GM23338 (cell line): ENCODE measurements around the gene XKR8. TPM values are rescaled to one million over a fixed set of nuclear protein-coding genes. Genes with fewer than 3 reads are reported as not detected.

Experiments
- ATAC-seq: fragments of 200-7000 bp; cut with Tn5 transposase; 3 replicates; pipeline ENCODE4 v1.9.1; 2020
- DNase-seq: peaks from one replicate; pipeline ENCODE4 v3.0.0-alpha.2; 2015; ENCODE audit warnings: low spot score
- H2AFZ ChIP-seq: fragments of 200-600 bp; sonication (generic); 2 replicates; pipeline ENCODE4 v1.8.0; 2016; ENCODE audit warnings: antibody characterized with exemption, mild to moderate bottlenecking, moderate library complexity
- H3F3A ChIP-seq: fragments of 200-600 bp; sonication (generic); replicated peaks from 2 replicates; pipeline ENCODE4 v1.8.0; 2017; ENCODE audit warnings: antibody characterized with exemption, mixed run types, low read depth
- H3K27ac ChIP-seq: fragments of 200-600 bp; sonication (generic); 2 replicates; pipeline ENCODE4 v1.6.1; 2016; ENCODE audit warnings: low read depth
- H3K27me3 ChIP-seq: fragments of 200-600 bp; sonication (generic); 2 replicates; pipeline ENCODE4 v1.8.0; 2016; ENCODE audit warnings: mild to moderate bottlenecking, mixed run types, moderate library complexity; ENCODE audit not compliant: insufficient read depth
- H3K36me3 ChIP-seq: fragments of 200-600 bp; sonication (generic); 2 replicates; pipeline ENCODE4 v1.8.0; 2016; ENCODE audit warnings: mild to moderate bottlenecking; ENCODE audit not compliant: insufficient read depth
- H3K4me1 ChIP-seq: fragments of 200-600 bp; sonication (generic); 2 replicates; pipeline ENCODE4 v1.8.0; 2016; ENCODE audit warnings: mild to moderate bottlenecking, moderate library complexity; ENCODE audit not compliant: insufficient read depth
- H3K4me2 ChIP-seq: fragments of 200-600 bp; sonication (generic); 2 replicates; pipeline ENCODE4 v1.7.1; 2017; ENCODE audit warnings: mixed run types
- H3K4me3 ChIP-seq: fragments of 200-600 bp; sonication (generic); 2 replicates; pipeline ENCODE4 v1.6.1; 2016; ENCODE audit warnings: mixed run types
- H3K79me2 ChIP-seq: fragments of 200-600 bp; sonication (generic); replicated peaks from 2 replicates; pipeline ENCODE4 v1.8.0; 2017; ENCODE audit warnings: mild to moderate bottlenecking; ENCODE audit not compliant: insufficient read depth
- H3K9me2 ChIP-seq: fragments of 200-600 bp; sonication (generic); 2 replicates; pipeline ENCODE4 v1.8.0; 2017; ENCODE audit not compliant: insufficient read depth
- H4K20me1 ChIP-seq: fragments of 200-600 bp; sonication (generic); replicated peaks from 2 replicates; pipeline ENCODE4 v1.8.0; 2017; ENCODE audit warnings: mild to moderate bottlenecking; ENCODE audit not compliant: insufficient read depth
- H3K27ac Mint-ChIP-seq: 2 replicates; pipeline ENCODE4 v1.8.0; 2020; ENCODE audit warnings: inconsistent platforms, mild to moderate bottlenecking, moderate library complexity, mixed read lengths
- H3K27me3 Mint-ChIP-seq: 3 replicates; pipeline ENCODE4 v1.8.0; 2022; ENCODE audit warnings: low read depth, mild to moderate bottlenecking, moderate library complexity, mixed read lengths, inconsistent platforms; ENCODE audit not compliant: insufficient read depth, poor library complexity
- H3K36me3 Mint-ChIP-seq: 3 replicates; pipeline ENCODE4 v1.8.0; 2021; ENCODE audit warnings: low read depth, mild to moderate bottlenecking, inconsistent platforms, moderate library complexity, mixed read lengths
- H3K4me1 Mint-ChIP-seq: 3 replicates; pipeline ENCODE4 v1.8.0; 2020; ENCODE audit warnings: mild to moderate bottlenecking, inconsistent platforms, mixed read lengths
- H3K4me3 Mint-ChIP-seq: 3 replicates; pipeline ENCODE4 v1.8.0; 2021; ENCODE audit warnings: moderate library complexity, mild to moderate bottlenecking, inconsistent platforms, mixed read lengths
- H3K9me3 Mint-ChIP-seq: 3 replicates; pipeline ENCODE4 v1.8.0; 2020; ENCODE audit warnings: moderate library complexity, mild to moderate bottlenecking, inconsistent platforms, mixed read lengths
- CREB1 ChIP-seq: fragments of 250-450 bp; sonication (Bioruptor Pico); IDR thresholded peaks from 2 replicates; pipeline ENCODE4 v1.5.0; 2020; ENCODE audit warnings: low read depth, mild to moderate bottlenecking, moderate library complexity
- EZH2 ChIP-seq: fragments of 200-600 bp; sonication (generic); IDR thresholded peaks from one replicate; pipeline ENCODE4 v1.8.0; 2017; ENCODE audit warnings: antibody characterized with exemption, mild to moderate bottlenecking, low read depth; ENCODE audit not compliant: unreplicated experiment
- EZH2phosphoT487 ChIP-seq: fragments of 200-600 bp; sonication (generic); IDR thresholded peaks from one replicate; pipeline ENCODE4 v1.8.1; 2018; ENCODE audit warnings: antibody characterized with exemption; ENCODE audit not compliant: unreplicated experiment
- JUNB ChIP-seq: IDR thresholded peaks from one replicate; pipeline ENCODE4 v1.6.1; 2016; ENCODE audit warnings: antibody characterized with exemption; ENCODE audit not compliant: unreplicated experiment
- NANOG ChIP-seq: IDR thresholded peaks from 2 replicates; pipeline ENCODE4 v1.6.1; 2016; ENCODE audit warnings: antibody characterized with exemption, borderline replicate concordance
- POLR2AphosphoS5 ChIP-seq: IDR thresholded peaks from 2 replicates; pipeline ENCODE4 v1.6.1; 2016; ENCODE audit warnings: antibody characterized with exemption, low read depth
- STAT1 ChIP-seq: IDR thresholded peaks from one replicate; pipeline ENCODE4 v1.6.1; 2016; ENCODE audit warnings: antibody characterized with exemption; ENCODE audit not compliant: unreplicated experiment
- ZNF114 ChIP-seq: fragments of 250-450 bp; sonication (Bioruptor Pico); IDR thresholded peaks from 2 replicates; pipeline ENCODE4 v1.5.0; 2020; ENCODE audit warnings: mild to moderate bottlenecking, moderate library complexity
- ZNF331 ChIP-seq: fragments of 250-450 bp; sonication (Bioruptor Pico); IDR thresholded peaks from 2 replicates; pipeline ENCODE4 v1.5.0; 2020; ENCODE audit warnings: low read depth, mild to moderate bottlenecking, moderate library complexity
- polyA plus RNA-seq: library from polyadenylated mRNA; unstranded; fragments of >200 nt; fragmentation: Nextera tagmentation; extraction: Ambion mirVana; gene quantifications from 2 replicates; pipeline ENCODE4 v1.2.1, GENCODE V29; 2016
- total RNA-seq: library from RNA; depleted of rRNA; stranded (reverse); fragments of >200 nt; shearing (Covaris generic); gene quantifications from 2 replicates; pipeline ENCODE4 v1.2.3, GENCODE V29; 2014
- TF ChIP-seq, protein P1 (sequence below): fragments of 250-450 bp; sonication (Bioruptor Pico); IDR thresholded peaks from 2 replicates; pipeline ENCODE4 v1.5.0; 2020; ENCODE audit warnings: mild to moderate bottlenecking, moderate library complexity
- TF ChIP-seq, protein P2 (sequence below): IDR thresholded peaks from 2 replicates; pipeline ENCODE4 v1.6.1; 2016; ENCODE audit warnings: antibody characterized with exemption
- TF ChIP-seq, protein P3 (sequence below): IDR thresholded peaks from one replicate; pipeline ENCODE4 v1.6.1; 2018; ENCODE audit warnings: antibody characterized with exemption; ENCODE audit not compliant: unreplicated experiment
- TF ChIP-seq, protein P4 (sequence below), 2 experiments: fragments of 200-600 bp in 1 of 2; sonication (generic) in 1 of 2; conservative IDR thresholded peaks; 2 replicates each; pipeline versions ENCODE4 v1.5.1 to v1.6.1; 2016 to 2017; ENCODE audit warnings: antibody characterized with exemption in 2 of 2, low read depth in 2 of 2, mild to moderate bottlenecking in 2 of 2, moderate library complexity in 1 of 2

The XKR8 gene
- total and polyA plus RNA-seq, 2 experiments from 2014 or later = 8.2 to 13.1 TPM

DNA sequence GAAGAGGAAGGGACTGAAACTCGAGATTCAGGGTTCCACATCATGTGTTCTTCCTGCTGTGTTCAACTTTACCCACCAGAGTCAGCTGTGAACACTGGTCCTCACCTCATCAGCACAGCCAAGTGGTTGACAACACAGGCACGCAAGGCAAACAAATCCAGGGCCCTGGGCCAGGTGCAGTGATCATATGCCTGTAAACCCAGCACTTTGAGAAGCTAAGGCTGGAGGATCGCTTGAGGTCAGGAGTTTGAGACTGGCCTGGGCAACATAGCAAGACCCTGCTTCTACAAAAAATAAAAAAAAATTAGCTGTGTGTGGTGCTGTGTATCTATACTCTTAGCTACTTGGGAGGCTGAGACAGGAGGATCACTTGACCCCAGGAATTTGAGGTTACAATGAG, 8.4 kb upstream of the XKR8 start:
- no peak for DNase-seq
- TF ChIP-seq JUNB = no peak
- TF ChIP-seq STAT1 = no peak
- TF ChIP-seq, protein P1, sequence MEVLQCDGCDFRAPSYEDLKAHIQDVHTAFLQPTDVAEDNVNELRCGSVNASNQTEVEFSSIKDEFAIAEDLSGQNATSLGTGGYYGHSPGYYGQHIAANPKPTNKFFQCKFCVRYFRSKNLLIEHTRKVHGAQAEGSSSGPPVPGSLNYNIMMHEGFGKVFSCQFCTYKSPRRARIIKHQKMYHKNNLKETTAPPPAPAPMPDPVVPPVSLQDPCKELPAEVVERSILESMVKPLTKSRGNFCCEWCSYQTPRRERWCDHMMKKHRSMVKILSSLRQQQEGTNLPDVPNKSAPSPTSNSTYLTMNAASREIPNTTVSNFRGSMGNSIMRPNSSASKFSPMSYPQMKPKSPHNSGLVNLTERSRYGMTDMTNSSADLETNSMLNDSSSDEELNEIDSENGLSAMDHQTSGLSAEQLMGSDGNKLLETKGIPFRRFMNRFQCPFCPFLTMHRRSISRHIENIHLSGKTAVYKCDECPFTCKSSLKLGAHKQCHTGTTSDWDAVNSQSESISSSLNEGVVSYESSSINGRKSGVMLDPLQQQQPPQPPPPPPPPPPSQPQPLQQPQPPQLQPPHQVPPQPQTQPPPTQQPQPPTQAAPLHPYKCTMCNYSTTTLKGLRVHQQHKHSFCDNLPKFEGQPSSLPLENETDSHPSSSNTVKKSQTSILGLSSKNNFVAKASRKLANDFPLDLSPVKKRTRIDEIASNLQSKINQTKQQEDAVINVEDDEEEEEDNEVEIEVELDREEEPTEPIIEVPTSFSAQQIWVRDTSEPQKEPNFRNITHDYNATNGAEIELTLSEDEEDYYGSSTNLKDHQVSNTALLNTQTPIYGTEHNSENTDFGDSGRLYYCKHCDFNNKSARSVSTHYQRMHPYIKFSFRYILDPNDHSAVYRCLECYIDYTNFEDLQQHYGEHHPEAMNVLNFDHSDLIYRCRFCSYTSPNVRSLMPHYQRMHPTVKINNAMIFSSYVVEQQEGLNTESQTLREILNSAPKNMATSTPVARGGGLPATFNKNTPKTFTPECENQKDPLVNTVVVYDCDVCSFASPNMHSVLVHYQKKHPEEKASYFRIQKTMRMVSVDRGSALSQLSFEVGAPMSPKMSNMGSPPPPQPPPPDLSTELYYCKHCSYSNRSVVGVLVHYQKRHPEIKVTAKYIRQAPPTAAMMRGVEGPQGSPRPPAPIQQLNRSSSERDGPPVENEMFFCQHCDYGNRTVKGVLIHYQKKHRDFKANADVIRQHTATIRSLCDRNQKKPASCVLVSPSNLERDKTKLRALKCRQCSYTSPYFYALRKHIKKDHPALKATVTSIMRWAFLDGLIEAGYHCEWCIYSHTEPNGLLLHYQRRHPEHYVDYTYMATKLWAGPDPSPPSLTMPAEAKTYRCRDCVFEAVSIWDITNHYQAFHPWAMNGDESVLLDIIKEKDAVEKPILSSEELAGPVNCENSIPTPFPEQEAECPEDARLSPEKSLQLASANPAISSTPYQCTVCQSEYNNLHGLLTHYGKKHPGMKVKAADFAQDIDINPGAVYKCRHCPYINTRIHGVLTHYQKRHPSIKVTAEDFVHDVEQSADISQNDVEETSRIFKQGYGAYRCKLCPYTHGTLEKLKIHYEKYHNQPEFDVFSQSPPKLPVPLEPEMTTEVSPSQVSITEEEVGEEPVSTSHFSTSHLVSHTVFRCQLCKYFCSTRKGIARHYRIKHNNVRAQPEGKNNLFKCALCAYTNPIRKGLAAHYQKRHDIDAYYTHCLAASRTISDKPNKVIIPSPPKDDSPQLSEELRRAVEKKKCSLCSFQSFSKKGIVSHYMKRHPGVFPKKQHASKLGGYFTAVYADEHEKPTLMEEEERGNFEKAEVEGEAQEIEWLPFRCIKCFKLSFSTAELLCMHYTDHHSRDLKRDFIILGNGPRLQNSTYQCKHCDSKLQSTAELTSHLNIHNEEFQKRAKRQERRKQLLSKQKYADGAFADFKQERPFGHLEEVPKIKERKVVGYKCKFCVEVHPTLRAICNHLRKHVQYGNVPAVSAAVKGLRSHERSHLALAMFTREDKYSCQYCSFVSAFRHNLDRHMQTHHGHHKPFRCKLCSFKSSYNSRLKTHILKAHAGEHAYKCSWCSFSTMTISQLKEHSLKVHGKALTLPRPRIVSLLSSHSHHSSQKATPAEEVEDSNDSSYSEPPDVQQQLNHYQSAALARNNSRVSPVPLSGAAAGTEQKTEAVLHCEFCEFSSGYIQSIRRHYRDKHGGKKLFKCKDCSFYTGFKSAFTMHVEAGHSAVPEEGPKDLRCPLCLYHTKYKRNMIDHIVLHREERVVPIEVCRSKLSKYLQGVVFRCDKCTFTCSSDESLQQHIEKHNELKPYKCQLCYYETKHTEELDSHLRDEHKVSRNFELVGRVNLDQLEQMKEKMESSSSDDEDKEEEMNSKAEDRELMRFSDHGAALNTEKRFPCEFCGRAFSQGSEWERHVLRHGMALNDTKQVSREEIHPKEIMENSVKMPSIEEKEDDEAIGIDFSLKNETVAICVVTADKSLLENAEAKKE (CRISPR knock-in tag) = no peak
- TF ChIP-seq, protein P2, sequence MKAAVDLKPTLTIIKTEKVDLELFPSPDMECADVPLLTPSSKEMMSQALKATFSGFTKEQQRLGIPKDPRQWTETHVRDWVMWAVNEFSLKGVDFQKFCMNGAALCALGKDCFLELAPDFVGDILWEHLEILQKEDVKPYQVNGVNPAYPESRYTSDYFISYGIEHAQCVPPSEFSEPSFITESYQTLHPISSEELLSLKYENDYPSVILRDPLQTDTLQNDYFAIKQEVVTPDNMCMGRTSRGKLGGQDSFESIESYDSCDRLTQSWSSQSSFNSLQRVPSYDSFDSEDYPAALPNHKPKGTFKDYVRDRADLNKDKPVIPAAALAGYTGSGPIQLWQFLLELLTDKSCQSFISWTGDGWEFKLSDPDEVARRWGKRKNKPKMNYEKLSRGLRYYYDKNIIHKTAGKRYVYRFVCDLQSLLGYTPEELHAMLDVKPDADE = no peak
- TF ChIP-seq ZNF114 (CRISPR knock-in tag) = no peak
- TF ChIP-seq EZH2 = no peak
- no peak for TF ChIP-seq POLR2AphosphoS5
- TF ChIP-seq ZNF331 (CRISPR knock-in tag) = no peak
- TF ChIP-seq, protein P3, sequence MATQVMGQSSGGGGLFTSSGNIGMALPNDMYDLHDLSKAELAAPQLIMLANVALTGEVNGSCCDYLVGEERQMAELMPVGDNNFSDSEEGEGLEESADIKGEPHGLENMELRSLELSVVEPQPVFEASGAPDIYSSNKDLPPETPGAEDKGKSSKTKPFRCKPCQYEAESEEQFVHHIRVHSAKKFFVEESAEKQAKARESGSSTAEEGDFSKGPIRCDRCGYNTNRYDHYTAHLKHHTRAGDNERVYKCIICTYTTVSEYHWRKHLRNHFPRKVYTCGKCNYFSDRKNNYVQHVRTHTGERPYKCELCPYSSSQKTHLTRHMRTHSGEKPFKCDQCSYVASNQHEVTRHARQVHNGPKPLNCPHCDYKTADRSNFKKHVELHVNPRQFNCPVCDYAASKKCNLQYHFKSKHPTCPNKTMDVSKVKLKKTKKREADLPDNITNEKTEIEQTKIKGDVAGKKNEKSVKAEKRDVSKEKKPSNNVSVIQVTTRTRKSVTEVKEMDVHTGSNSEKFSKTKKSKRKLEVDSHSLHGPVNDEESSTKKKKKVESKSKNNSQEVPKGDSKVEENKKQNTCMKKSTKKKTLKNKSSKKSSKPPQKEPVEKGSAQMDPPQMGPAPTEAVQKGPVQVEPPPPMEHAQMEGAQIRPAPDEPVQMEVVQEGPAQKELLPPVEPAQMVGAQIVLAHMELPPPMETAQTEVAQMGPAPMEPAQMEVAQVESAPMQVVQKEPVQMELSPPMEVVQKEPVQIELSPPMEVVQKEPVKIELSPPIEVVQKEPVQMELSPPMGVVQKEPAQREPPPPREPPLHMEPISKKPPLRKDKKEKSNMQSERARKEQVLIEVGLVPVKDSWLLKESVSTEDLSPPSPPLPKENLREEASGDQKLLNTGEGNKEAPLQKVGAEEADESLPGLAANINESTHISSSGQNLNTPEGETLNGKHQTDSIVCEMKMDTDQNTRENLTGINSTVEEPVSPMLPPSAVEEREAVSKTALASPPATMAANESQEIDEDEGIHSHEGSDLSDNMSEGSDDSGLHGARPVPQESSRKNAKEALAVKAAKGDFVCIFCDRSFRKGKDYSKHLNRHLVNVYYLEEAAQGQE = no peak
- TF ChIP-seq CREB1 (CRISPR knock-in tag) = no peak
- TF ChIP-seq, protein P4, sequence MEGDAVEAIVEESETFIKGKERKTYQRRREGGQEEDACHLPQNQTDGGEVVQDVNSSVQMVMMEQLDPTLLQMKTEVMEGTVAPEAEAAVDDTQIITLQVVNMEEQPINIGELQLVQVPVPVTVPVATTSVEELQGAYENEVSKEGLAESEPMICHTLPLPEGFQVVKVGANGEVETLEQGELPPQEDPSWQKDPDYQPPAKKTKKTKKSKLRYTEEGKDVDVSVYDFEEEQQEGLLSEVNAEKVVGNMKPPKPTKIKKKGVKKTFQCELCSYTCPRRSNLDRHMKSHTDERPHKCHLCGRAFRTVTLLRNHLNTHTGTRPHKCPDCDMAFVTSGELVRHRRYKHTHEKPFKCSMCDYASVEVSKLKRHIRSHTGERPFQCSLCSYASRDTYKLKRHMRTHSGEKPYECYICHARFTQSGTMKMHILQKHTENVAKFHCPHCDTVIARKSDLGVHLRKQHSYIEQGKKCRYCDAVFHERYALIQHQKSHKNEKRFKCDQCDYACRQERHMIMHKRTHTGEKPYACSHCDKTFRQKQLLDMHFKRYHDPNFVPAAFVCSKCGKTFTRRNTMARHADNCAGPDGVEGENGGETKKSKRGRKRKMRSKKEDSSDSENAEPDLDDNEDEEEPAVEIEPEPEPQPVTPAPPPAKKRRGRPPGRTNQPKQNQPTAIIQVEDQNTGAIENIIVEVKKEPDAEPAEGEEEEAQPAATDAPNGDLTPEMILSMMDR (conservative IDR thresholded peaks at IDR 0.05; ENCODE audit: low read depth in 2 of 2) = no peak
- TF ChIP-seq EZH2phosphoT487 = no peak
- no peak for TF ChIP-seq NANOG
- H3K4me1 ChIP-seq = no peaks in the 10 kb centered on the region
- no peak overlapping the region for H3K27ac ChIP-seq
- H3K36me3 ChIP-seq = peaks cover 24% of the 10 kb centered on the region
- Mint-ChIP-seq H3K4me1 (no peaks in the 10 kb centered on the region), H3K36me3 (peaks cover 50% of the 10 kb centered on the region), H3K27me3 (peaks cover 2% of the 10 kb centered on the region), H3K27ac (no peak overlapping the region), H3K4me3 (no peak overlapping the region), H3K9me3 (no peaks in the 10 kb centered on the region)
- H3K4me3 ChIP-seq = no peak overlapping the region
- no peak for ATAC-seq
- H3K4me2 ChIP-seq = no peak overlapping the region
- no peaks in the 10 kb centered on the region for H3K27me3 ChIP-seq
- H3F3A ChIP-seq = no peaks in the 10 kb centered on the region
- H2AFZ ChIP-seq = no peak overlapping the region
- H3K79me2 ChIP-seq = no peaks in the 10 kb centered on the region
- H3K9me2 ChIP-seq = no peaks in the 10 kb centered on the region
- H4K20me1 ChIP-seq = no peaks in the 10 kb centered on the region; the same call in 1 of the 2 replicates
